Measurements from ENCODE around the gene PRR16.

GRCh38 chr5:120507197-120507596, 43.1 kb downstream of the PRR16 start:
- no peak for TF ChIP-seq CTCF (conservative IDR thresholded peaks at IDR 0.05; ENCODE audit: low read depth, low read length)
- no peak for TF ChIP-seq EZH2 (IDR thresholded peaks at IDR 0.05; ENCODE audit: borderline replicate concordance, low read depth, low read length, poor library complexity, severe bottlenecking)
